Fibroblast of lung (primary cell): Measurements from ENCODE around the gene TNFRSF11A. TPM values are rescaled to one million over a fixed set of nuclear protein-coding genes. Genes with fewer than 3 reads are reported as not detected.

Source experiments
- DNase-seq, 2 donors: peaks; one replicate each; pipeline versions ENCODE4 v3.0.0 to v3.0.0-alpha.2; 2010; ENCODE audit warnings: low read depth in 2 of 2
- H2AFZ ChIP-seq: 2 replicates; pipeline ENCODE4 v1.5.1; 2012; ENCODE audit warnings: low read length, control low read depth, inconsistent platforms
- H3K27ac ChIP-seq: 2 replicates; pipeline ENCODE4 v1.5.1; 2011; ENCODE audit warnings: low read length, control low read depth; ENCODE audit not compliant: insufficient read depth
- H3K27me3 ChIP-seq: 2 replicates; pipeline ENCODE4 v1.5.1; 2011; ENCODE audit warnings: mild to moderate bottlenecking, low read length; ENCODE audit not compliant: control insufficient read depth, insufficient read depth
- H3K36me3 ChIP-seq: 2 replicates; pipeline ENCODE4 v1.5.1; 2011; ENCODE audit warnings: low read length; ENCODE audit not compliant: control insufficient read depth, insufficient read depth
- H3K4me1 ChIP-seq: 2 replicates; pipeline ENCODE4 v1.5.1; 2011; ENCODE audit warnings: low read length; ENCODE audit not compliant: control insufficient read depth, insufficient read depth; ENCODE audit errors: extremely low read depth
- H3K4me2 ChIP-seq: 2 replicates; pipeline ENCODE4 v1.5.1; 2011; ENCODE audit warnings: low read length, control low read depth; ENCODE audit not compliant: insufficient read depth; ENCODE audit errors: extremely low read depth
- H3K4me3 ChIP-seq, 4 experiments: fragments of 200-600 bp in 1 of 4; sonication (generic) in 1 of 4; replicated peaks in 1 of 4; 2 replicates each; pipeline ENCODE4 v1.5.1; 2011 to 2016; ENCODE audit warnings: low read length in 4 of 4, low read depth in 3 of 4, mild to moderate bottlenecking in 3 of 4, control low read depth in 2 of 4, inconsistent platforms in 1 of 4, mixed read lengths in 1 of 4; ENCODE audit not compliant: insufficient read depth in 1 of 4; ENCODE audit errors: control extremely low read depth in 1 of 4
- H3K79me2 ChIP-seq: 2 replicates; pipeline ENCODE4 v1.5.1; 2012; ENCODE audit warnings: mild to moderate bottlenecking, low read length, inconsistent platforms; ENCODE audit not compliant: control insufficient read depth, insufficient read depth
- H3K9ac ChIP-seq: 2 replicates; pipeline ENCODE4 v1.5.1; 2011; ENCODE audit warnings: mild to moderate bottlenecking, low read length, control low read depth; ENCODE audit not compliant: insufficient read depth
- H3K9me3 ChIP-seq: 2 replicates; pipeline ENCODE4 v1.5.1; 2012; ENCODE audit warnings: low read depth, low read length; ENCODE audit not compliant: control insufficient read depth, insufficient read depth
- H4K20me1 ChIP-seq: 2 replicates; pipeline ENCODE4 v1.5.1; 2011; ENCODE audit warnings: low read length; ENCODE audit not compliant: control insufficient read depth, insufficient read depth; ENCODE audit errors: extremely low read depth
- CTCF ChIP-seq, 2 donors: IDR thresholded peaks in 1 of 2; conservative IDR thresholded peaks in 1 of 2; 1 replicate in 1 of 2; 2 replicates in 1 of 2; pipeline ENCODE4 v1.5.1; 2011 to 2012; ENCODE audit warnings: low read length in 2 of 2, control low read depth in 1 of 2, inconsistent platforms in 1 of 2, low read depth in 1 of 2, mild to moderate bottlenecking in 1 of 2
- EZH2 ChIP-seq: IDR thresholded peaks from 2 replicates; pipeline ENCODE4 v1.5.1; 2012; ENCODE audit warnings: low read length, control low read depth, mild to moderate bottlenecking; ENCODE audit errors: missing control alignments
- polyA plus RNA-seq, 2 donors: library from polyadenylated mRNA; depleted of rRNA in 1 of 2; stranded (reverse) in 1 of 2; unstranded in 1 of 2; fragments of >200 nt; gene quantifications; 2 replicates each; pipeline ENCODE4 v1.2.1, GENCODE V29; 2011 to 2012; ENCODE audit warnings: missing spikeins in 1 of 2
- total RNA-seq: library from RNA; depleted of rRNA; stranded (reverse); fragments of >200 nt; gene quantifications from 2 replicates; pipeline ENCODE4 v1.2.1, GENCODE V29; 2014

Gene TNFRSF11A
- total and polyA plus RNA-seq, 2 donors (not counting 1 experiment from before 2014, with no cell fraction given), result 0.11 to 0.66 TPM

GRCh38 chr18:62287781-62288664 is 37.1 kb upstream of the TNFRSF11A start:
- no peaks in the 10 kb centered on the region for H3K4me1 ChIP-seq

GRCh38 chr18:62288665-62289008 is 36.5 kb upstream of the TNFRSF11A start:
- H3K4me2 ChIP-seq, result no peak overlapping the region
- no peak overlapping the region for H3K27ac ChIP-seq
- H3K9me3 ChIP-seq, result no peaks in the 10 kb centered on the region
- no peaks in the 10 kb centered on the region for H4K20me1 ChIP-seq
- peaks cover 3% of the 10 kb centered on the region for H3K36me3 ChIP-seq
- no peak overlapping the region for H3K4me3 ChIP-seq
- DNase-seq, result no peak
- no peak overlapping the region for H3K9ac ChIP-seq
- no peak overlapping the region for H2AFZ ChIP-seq
- H3K4me1 ChIP-seq, result no peaks in the 10 kb centered on the region
- no peak for TF ChIP-seq CTCF (conservative IDR thresholded peaks at IDR 0.05 in 1 of 2, IDR thresholded peaks at IDR 0.05 in 1 of 2; ENCODE audit: low read depth in 1 of 2, low read length in 2 of 2)
- no peak for TF ChIP-seq EZH2
- H3K27me3 ChIP-seq, result no peaks in the 10 kb centered on the region
- H3K79me2 ChIP-seq, result no peaks in the 10 kb centered on the region

More at GRCh38 chr18:62287781-62288664, 37.1 kb upstream of the TNFRSF11A start:
- H3K4me2 ChIP-seq, result no peak overlapping the region
- DNase-seq, result no peak
- H3K9ac ChIP-seq, result no peak overlapping the region
- peaks cover 3% of the 10 kb centered on the region for H3K36me3 ChIP-seq
- H3K4me3 ChIP-seq, result no peak overlapping the region
- no peak for TF ChIP-seq EZH2
- H4K20me1 ChIP-seq, result no peaks in the 10 kb centered on the region
- H3K9me3 ChIP-seq, result no peaks in the 10 kb centered on the region
- no peaks in the 10 kb centered on the region for H3K79me2 ChIP-seq
- H3K27me3 ChIP-seq, result no peaks in the 10 kb centered on the region
- H3K27ac ChIP-seq, result no peak overlapping the region
- no peak overlapping the region for H2AFZ ChIP-seq

GRCh38 chr18:62289047-62289446 is 36.1 kb upstream of the TNFRSF11A start:
- peaks cover 3% of the 10 kb centered on the region for H3K36me3 ChIP-seq
- no peak overlapping the region for H3K4me3 ChIP-seq
- H3K27me3 ChIP-seq, result no peaks in the 10 kb centered on the region
- no peaks in the 10 kb centered on the region for H4K20me1 ChIP-seq
- H3K27ac ChIP-seq, result no peak overlapping the region
- no peaks in the 10 kb centered on the region for H3K9me3 ChIP-seq
- DNase-seq, result no peak
- H2AFZ ChIP-seq, result no peak overlapping the region
- H3K9ac ChIP-seq, result no peak overlapping the region
- no peak overlapping the region for H3K4me2 ChIP-seq
- H3K4me1 ChIP-seq, result no peaks in the 10 kb centered on the region
- no peaks in the 10 kb centered on the region for H3K79me2 ChIP-seq
- TF ChIP-seq CTCF (conservative IDR thresholded peaks at IDR 0.05 in 1 of 2, IDR thresholded peaks at IDR 0.05 in 1 of 2; ENCODE audit: low read depth in 1 of 2, low read length in 2 of 2) (no peak), EZH2 (no peak)
